ENCODE data around the gene BMPR1B.

Gene BMPR1B

GRCh38 chr4:95068818-95069478, 311.2 kb downstream of the BMPR1B start:
- no peak for DNase-seq (ENCODE audit: low read depth)
- no peak for TF ChIP-seq CTCF (IDR thresholded peaks at IDR 0.05; ENCODE audit: insufficient read depth, low read depth, low read length, missing control alignments)
- H3K4me3 ChIP-seq (ENCODE audit: low read depth, low read length) = no peak overlapping the region

- no peak for DNase-seq (ENCODE audit: low read depth)
- no peak for TF ChIP-seq CTCF (IDR thresholded peaks at IDR 0.05; ENCODE audit: insufficient read depth, low read depth, low read length, missing control alignments)
- no peak overlapping the region for H3K4me3 ChIP-seq (ENCODE audit: low read depth, low read length)
Measured at GRCh38 chr4:95071851-95072250, 314.1 kb downstream of the BMPR1B start.

GRCh38 chr4:95073646-95074045, 315.9 kb downstream of the BMPR1B start:
- no peak for TF ChIP-seq CTCF (IDR thresholded peaks at IDR 0.05; ENCODE audit: insufficient read depth, low read depth, low read length, missing control alignments)
- DNase-seq (ENCODE audit: low read depth) = no peak
- no peak overlapping the region for H3K4me3 ChIP-seq (ENCODE audit: low read depth, low read length)

GRCh38 chr4:95077864-95078263, 320.1 kb downstream of the BMPR1B start:
- no peak for DNase-seq (ENCODE audit: low read depth)
- H3K4me3 ChIP-seq (ENCODE audit: low read depth, low read length) = no peak overlapping the region
- no peak for TF ChIP-seq CTCF (IDR thresholded peaks at IDR 0.05; ENCODE audit: insufficient read depth, low read depth, low read length, missing control alignments)

- H3K4me3 ChIP-seq (ENCODE audit: low read depth, low read length) = no peak overlapping the region
- no peak for TF ChIP-seq CTCF (IDR thresholded peaks at IDR 0.05; ENCODE audit: insufficient read depth, low read depth, low read length, missing control alignments)
- no peak for DNase-seq (ENCODE audit: low read depth)
Measured at GRCh38 chr4:95080969-95081368, 323.2 kb downstream of the BMPR1B start.

- TF ChIP-seq CTCF (IDR thresholded peaks at IDR 0.05; ENCODE audit: insufficient read depth, low read depth, low read length, missing control alignments) = no peak
- H3K4me3 ChIP-seq (ENCODE audit: low read depth, low read length) = no peak overlapping the region
Measured at GRCh38 chr4:95084584-95084983, 326.8 kb downstream of the BMPR1B start.

More at GRCh38 chr4:95084584-95084983, 326.8 kb downstream of the BMPR1B start:
- no peak for DNase-seq (ENCODE audit: low read depth)

All from GM12865 (cell line).